Heart left ventricle (tissue), 13 donors: ENCODE measurements around the gene MYL6.
"Not testable (repeated sequence)": the region's sequence is repeated elsewhere in the genome, so short reads cannot be mapped to it uniquely, and the experiment has no call there.

Source experiments
- POLR2A ChIP-seq, 2 donors: fragments of 450-650 bp; IDR thresholded peaks; one replicate each; pipeline ENCODE4 v1.6.1; 2017; ENCODE audit warnings: antibody characterized with exemption in 2 of 2, mild to moderate bottlenecking in 2 of 2, moderate library complexity in 2 of 2
- TF ChIP-seq, protein P1 (sequence below), 12 donors: fragments of 200-600 bp; sonication (generic) in 4 of 12; IDR thresholded peaks; one replicate each; pipeline versions ENCODE4 v1.5.0 to v1.8.0; 2018 to 2022; ENCODE audit warnings: antibody characterized with exemption in 12 of 12, mild to moderate bottlenecking in 5 of 12
- donor health status: ischemic (EF 13 %, LVEDD 7.1; RV severe dilation, severe dysfunction).
- donor health status: DM: no; HTN: yes; CAD: no.
- donor health status: DM: no; HTN: no; CAD: no.
- donor health status: ischemic (EF 25% LVEDD 6.9; RV normal size, moderate dysfunction).
- donor health status: ischemic (EF 25% LVEDD 5.7; RV mildly dilated, moderate dysfunction).
- donor health status: ischemic (EF 35%, LVEDD 5.7; RV mildly dilated, moderate dysfunction).
- donor health status: nonischemic (EF 11% LVEDD 7.7; RV severe dilation, severe dysfunction).
- donor health status: DM: yes; HTN: yes; CAD: no.
- donor health status: PGD.
- donor health status: ischemic (EF 29% LVEDD 5.4; RV normal size, mild dysfunction).
- donor health status: nonischemic (EF 23%, LVEDD 6.1; RV moderate dilation, normal function).

GRCh38 chr12:56117082-56117706 lies 41.0 kb upstream of the MYL6 start:
- TF ChIP-seq POLR2A (IDR thresholded peaks at IDR 0.05): not testable (repeated sequence)
- TF ChIP-seq, protein P1, sequence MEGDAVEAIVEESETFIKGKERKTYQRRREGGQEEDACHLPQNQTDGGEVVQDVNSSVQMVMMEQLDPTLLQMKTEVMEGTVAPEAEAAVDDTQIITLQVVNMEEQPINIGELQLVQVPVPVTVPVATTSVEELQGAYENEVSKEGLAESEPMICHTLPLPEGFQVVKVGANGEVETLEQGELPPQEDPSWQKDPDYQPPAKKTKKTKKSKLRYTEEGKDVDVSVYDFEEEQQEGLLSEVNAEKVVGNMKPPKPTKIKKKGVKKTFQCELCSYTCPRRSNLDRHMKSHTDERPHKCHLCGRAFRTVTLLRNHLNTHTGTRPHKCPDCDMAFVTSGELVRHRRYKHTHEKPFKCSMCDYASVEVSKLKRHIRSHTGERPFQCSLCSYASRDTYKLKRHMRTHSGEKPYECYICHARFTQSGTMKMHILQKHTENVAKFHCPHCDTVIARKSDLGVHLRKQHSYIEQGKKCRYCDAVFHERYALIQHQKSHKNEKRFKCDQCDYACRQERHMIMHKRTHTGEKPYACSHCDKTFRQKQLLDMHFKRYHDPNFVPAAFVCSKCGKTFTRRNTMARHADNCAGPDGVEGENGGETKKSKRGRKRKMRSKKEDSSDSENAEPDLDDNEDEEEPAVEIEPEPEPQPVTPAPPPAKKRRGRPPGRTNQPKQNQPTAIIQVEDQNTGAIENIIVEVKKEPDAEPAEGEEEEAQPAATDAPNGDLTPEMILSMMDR (IDR thresholded peaks at IDR 0.05): not testable (repeated sequence)
